HEK293 (cell line): ENCODE data around the gene MUS81.

Experiments
- MYNN ChIP-seq: fragments of 450-650 bp; formaldehyde crosslinking; IDR thresholded peaks from 2 replicates; pipeline ENCODE4 v1.5.1; 2016; ENCODE audit warnings: missing biosample characterization, missing genetic modification characterization, borderline replicate concordance
- ZNF140 ChIP-seq: fragments of 450-650 bp; formaldehyde crosslinking; IDR thresholded peaks from 2 replicates; pipeline ENCODE4 v1.5.1; 2016; ENCODE audit warnings: missing biosample characterization, missing genetic modification characterization
- ZNF274 ChIP-seq, 2 experiments: fragments of 200-500 bp in 1 of 2; fragments of 450-650 bp in 1 of 2; sonication (Bioruptor generic) in 1 of 2; formaldehyde crosslinking in 1 of 2; IDR thresholded peaks; 2 replicates each; pipeline versions ENCODE4 v1.5.1 to v1.6.1; 2014 to 2016; ENCODE audit warnings: borderline replicate concordance in 1 of 2, inconsistent platforms in 1 of 2, low read length in 1 of 2, missing biosample characterization in 1 of 2, missing genetic modification characterization in 1 of 2
- TF ChIP-seq, protein P1 (sequence below): fragments of 450-650 bp; formaldehyde crosslinking; IDR thresholded peaks from 2 replicates; pipeline ENCODE4 v1.5.1; 2016; ENCODE audit warnings: missing biosample characterization, missing genetic modification characterization
- TF ChIP-seq, protein P2 (sequence below): fragments of 450-650 bp; IDR thresholded peaks from 2 replicates; pipeline ENCODE4 v1.5.1; 2018; ENCODE audit warnings: missing biosample characterization, missing genetic modification characterization
- TF ChIP-seq, protein P3 (sequence below): fragments of 450-650 bp; formaldehyde crosslinking; IDR thresholded peaks from 2 replicates; pipeline ENCODE4 v1.5.1; 2016; ENCODE audit warnings: missing biosample characterization, missing genetic modification characterization

DNA sequence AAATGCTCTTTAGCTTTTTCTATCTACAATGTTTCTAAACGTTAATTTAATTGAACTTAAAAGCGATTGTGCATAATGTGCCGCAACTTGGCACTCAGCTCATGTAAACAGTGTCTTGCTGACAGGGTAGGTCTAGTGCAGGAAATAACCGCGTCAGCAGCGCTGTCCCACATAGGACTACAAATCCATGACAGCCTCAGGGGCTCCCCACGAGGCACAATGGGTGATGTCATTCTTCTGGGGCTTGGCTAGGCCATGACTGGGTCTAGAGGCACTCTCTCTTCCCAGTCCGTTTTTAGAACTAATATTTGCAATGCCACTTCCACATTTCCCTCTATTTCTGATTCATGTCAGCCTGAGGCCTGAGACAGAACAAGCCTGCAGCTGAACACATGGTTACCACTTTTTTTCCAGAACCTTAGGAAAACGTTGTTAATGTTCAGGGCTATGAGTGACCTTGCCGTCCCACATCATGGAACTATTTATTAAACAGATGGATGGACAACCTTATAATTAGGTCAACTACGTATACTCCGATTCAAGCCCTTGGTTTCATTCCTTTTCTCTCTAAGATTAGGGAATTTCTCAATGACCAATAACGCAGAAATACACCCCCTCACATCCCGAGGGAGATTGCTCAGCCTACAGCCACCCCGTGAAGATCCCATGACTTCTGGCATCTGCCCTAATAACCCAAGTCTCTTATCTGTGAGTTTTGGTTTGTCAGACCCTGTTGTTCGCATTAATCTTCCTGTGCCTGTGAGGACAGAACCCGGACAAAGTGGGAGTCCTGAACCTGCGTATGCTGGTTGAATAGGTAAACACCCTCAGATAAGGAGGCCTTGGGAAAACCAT lies 45.9 kb upstream of the MUS81 start:
- TF ChIP-seq, protein P1, sequence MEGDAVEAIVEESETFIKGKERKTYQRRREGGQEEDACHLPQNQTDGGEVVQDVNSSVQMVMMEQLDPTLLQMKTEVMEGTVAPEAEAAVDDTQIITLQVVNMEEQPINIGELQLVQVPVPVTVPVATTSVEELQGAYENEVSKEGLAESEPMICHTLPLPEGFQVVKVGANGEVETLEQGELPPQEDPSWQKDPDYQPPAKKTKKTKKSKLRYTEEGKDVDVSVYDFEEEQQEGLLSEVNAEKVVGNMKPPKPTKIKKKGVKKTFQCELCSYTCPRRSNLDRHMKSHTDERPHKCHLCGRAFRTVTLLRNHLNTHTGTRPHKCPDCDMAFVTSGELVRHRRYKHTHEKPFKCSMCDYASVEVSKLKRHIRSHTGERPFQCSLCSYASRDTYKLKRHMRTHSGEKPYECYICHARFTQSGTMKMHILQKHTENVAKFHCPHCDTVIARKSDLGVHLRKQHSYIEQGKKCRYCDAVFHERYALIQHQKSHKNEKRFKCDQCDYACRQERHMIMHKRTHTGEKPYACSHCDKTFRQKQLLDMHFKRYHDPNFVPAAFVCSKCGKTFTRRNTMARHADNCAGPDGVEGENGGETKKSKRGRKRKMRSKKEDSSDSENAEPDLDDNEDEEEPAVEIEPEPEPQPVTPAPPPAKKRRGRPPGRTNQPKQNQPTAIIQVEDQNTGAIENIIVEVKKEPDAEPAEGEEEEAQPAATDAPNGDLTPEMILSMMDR (tag by site-specific recombination): no peak
- no peak for TF ChIP-seq MYNN (tag by site-specific recombination)
- TF ChIP-seq, protein P2, sequence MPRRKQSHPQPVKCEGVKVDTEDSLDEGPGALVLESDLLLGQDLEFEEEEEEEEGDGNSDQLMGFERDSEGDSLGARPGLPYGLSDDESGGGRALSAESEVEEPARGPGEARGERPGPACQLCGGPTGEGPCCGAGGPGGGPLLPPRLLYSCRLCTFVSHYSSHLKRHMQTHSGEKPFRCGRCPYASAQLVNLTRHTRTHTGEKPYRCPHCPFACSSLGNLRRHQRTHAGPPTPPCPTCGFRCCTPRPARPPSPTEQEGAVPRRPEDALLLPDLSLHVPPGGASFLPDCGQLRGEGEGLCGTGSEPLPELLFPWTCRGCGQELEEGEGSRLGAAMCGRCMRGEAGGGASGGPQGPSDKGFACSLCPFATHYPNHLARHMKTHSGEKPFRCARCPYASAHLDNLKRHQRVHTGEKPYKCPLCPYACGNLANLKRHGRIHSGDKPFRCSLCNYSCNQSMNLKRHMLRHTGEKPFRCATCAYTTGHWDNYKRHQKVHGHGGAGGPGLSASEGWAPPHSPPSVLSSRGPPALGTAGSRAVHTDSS (tag by site-specific recombination): no peak
- TF ChIP-seq ZNF140 (tag by site-specific recombination): no peak
- TF ChIP-seq, protein P3, sequence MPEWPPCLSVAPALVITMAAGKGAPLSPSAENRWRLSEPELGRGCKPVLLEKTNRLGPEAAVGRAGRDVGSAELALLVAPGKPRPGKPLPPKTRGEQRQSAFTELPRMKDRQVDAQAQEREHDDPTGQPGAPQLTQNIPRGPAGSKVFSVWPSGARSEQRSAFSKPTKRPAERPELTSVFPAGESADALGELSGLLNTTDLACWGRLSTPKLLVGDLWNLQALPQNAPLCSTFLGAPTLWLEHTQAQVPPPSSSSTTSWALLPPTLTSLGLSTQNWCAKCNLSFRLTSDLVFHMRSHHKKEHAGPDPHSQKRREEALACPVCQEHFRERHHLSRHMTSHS: no peak
- TF ChIP-seq ZNF274 (IDR thresholded peaks at IDR 0.05; ENCODE audit: low read length): no peak
- no peak for TF ChIP-seq ZNF274 (tag by site-specific recombination; IDR thresholded peaks at IDR 0.05; ENCODE audit: borderline replicate concordance)
